HEK293 (cell line): ENCODE results near the gene PTGES3L.

Experiments used
- CTCF ChIP-seq: fragments of 450-650 bp; formaldehyde crosslinking; IDR thresholded peaks from 2 replicates; pipeline ENCODE4 v1.5.1; 2016; ENCODE audit warnings: missing biosample characterization, missing genetic modification characterization
- ELK4 ChIP-seq: IDR thresholded peaks from 2 replicates; pipeline ENCODE4 v1.6.1; 2011; ENCODE audit warnings: mild to moderate bottlenecking, low read depth, low read length, borderline replicate concordance
- KLF10 ChIP-seq: fragments of 450-650 bp; IDR thresholded peaks from 2 replicates; pipeline ENCODE4 v1.5.1; 2018; ENCODE audit warnings: missing biosample characterization, mild to moderate bottlenecking, missing genetic modification characterization
- KLF9 ChIP-seq: fragments of 450-650 bp; formaldehyde crosslinking; IDR thresholded peaks from 2 replicates; pipeline ENCODE4 v1.5.1; 2016; ENCODE audit warnings: missing biosample characterization, missing genetic modification characterization, low read depth
- MYNN ChIP-seq: fragments of 450-650 bp; formaldehyde crosslinking; IDR thresholded peaks from 2 replicates; pipeline ENCODE4 v1.5.1; 2016; ENCODE audit warnings: missing biosample characterization, missing genetic modification characterization, borderline replicate concordance
- PRDM1 ChIP-seq: fragments of 450-650 bp; formaldehyde crosslinking; IDR thresholded peaks from 2 replicates; pipeline ENCODE4; 2016; ENCODE audit warnings: missing biosample characterization, missing genetic modification characterization
- SALL2 ChIP-seq: fragments of 450-650 bp; formaldehyde crosslinking; IDR thresholded peaks from 2 replicates; pipeline ENCODE4 v1.5.0; 2017; ENCODE audit warnings: missing biosample characterization, mild to moderate bottlenecking, missing genetic modification characterization, borderline replicate concordance
- SP7 ChIP-seq: fragments of 450-650 bp; formaldehyde crosslinking; IDR thresholded peaks from 2 replicates; pipeline ENCODE4 v1.5.1; 2016; ENCODE audit warnings: missing biosample characterization, missing genetic modification characterization
- ZBTB1 ChIP-seq: fragments of 450-650 bp; formaldehyde crosslinking; IDR thresholded peaks from 2 replicates; pipeline ENCODE4 v1.5.1; 2016; ENCODE audit warnings: missing biosample characterization, missing genetic modification characterization
- ZBTB11 ChIP-seq: fragments of 450-650 bp; formaldehyde crosslinking; conservative IDR thresholded peaks from 2 replicates; pipeline ENCODE4 v1.5.1; 2016; ENCODE audit warnings: low read depth, missing biosample characterization, missing genetic modification characterization
- ZBTB17 ChIP-seq: fragments of 450-650 bp; formaldehyde crosslinking; IDR thresholded peaks from 2 replicates; pipeline ENCODE4 v1.5.1; 2016; ENCODE audit warnings: missing biosample characterization, missing genetic modification characterization
- ZBTB7A ChIP-seq: fragments of 450-650 bp; formaldehyde crosslinking; IDR thresholded peaks from 2 replicates; pipeline ENCODE4 v1.5.1; 2016; ENCODE audit warnings: low read depth, missing biosample characterization, missing genetic modification characterization
- ZNF19 ChIP-seq: fragments of 450-650 bp; formaldehyde crosslinking; IDR thresholded peaks from 2 replicates; pipeline ENCODE4; 2016; ENCODE audit warnings: missing biosample characterization, missing genetic modification characterization, low read depth
- ZNF23 ChIP-seq: fragments of 450-650 bp; formaldehyde crosslinking; IDR thresholded peaks from 2 replicates; pipeline ENCODE4 v1.5.1; 2016; ENCODE audit warnings: missing biosample characterization, missing genetic modification characterization, borderline replicate concordance
- ZNF24 ChIP-seq: fragments of 450-650 bp; formaldehyde crosslinking; IDR thresholded peaks from 2 replicates; pipeline ENCODE4 v1.5.1; 2016; ENCODE audit warnings: missing biosample characterization, missing genetic modification characterization
- ZNF302 ChIP-seq: fragments of 450-650 bp; formaldehyde crosslinking; IDR thresholded peaks from 2 replicates; pipeline ENCODE4 v1.5.1; 2016; ENCODE audit warnings: missing biosample characterization, missing genetic modification characterization, low read depth
- ZNF473 ChIP-seq: fragments of 450-650 bp; formaldehyde crosslinking; IDR thresholded peaks from 2 replicates; pipeline ENCODE4 v1.5.1; 2017; ENCODE audit warnings: missing biosample characterization, missing genetic modification characterization
- ZNF544 ChIP-seq: fragments of 450-650 bp; formaldehyde crosslinking; IDR thresholded peaks from 2 replicates; pipeline ENCODE4 v1.5.0; 2017; ENCODE audit warnings: missing biosample characterization, missing genetic modification characterization
- ZNF558 ChIP-seq: fragments of 450-650 bp; formaldehyde crosslinking; IDR thresholded peaks from 2 replicates; pipeline ENCODE4 v1.5.1; 2016; ENCODE audit warnings: missing biosample characterization, missing genetic modification characterization
- ZNF580 ChIP-seq: fragments of 450-650 bp; formaldehyde crosslinking; IDR thresholded peaks from 2 replicates; pipeline ENCODE4 v1.5.1; 2016; ENCODE audit warnings: missing biosample characterization, missing genetic modification characterization
- ZNF629 ChIP-seq: fragments of 450-650 bp; formaldehyde crosslinking; IDR thresholded peaks from 2 replicates; pipeline ENCODE4 v1.5.1; 2017; ENCODE audit warnings: missing biosample characterization, missing genetic modification characterization
- ZNF768 ChIP-seq: fragments of 450-650 bp; formaldehyde crosslinking; IDR thresholded peaks from 2 replicates; pipeline ENCODE4 v1.5.1; 2018; ENCODE audit warnings: missing biosample characterization, mild to moderate bottlenecking, missing genetic modification characterization
- ZNF777 ChIP-seq: fragments of 450-650 bp; formaldehyde crosslinking; IDR thresholded peaks from 2 replicates; pipeline ENCODE4 v1.5.1; 2017; ENCODE audit warnings: missing biosample characterization, missing genetic modification characterization, borderline replicate concordance
- TF ChIP-seq, protein P1 (sequence below): fragments of 450-650 bp; formaldehyde crosslinking; IDR thresholded peaks from 2 replicates; pipeline ENCODE4 v1.5.1; 2017; ENCODE audit warnings: missing biosample characterization, missing genetic modification characterization
- TF ChIP-seq, protein P2 (sequence below): fragments of 450-650 bp; formaldehyde crosslinking; IDR thresholded peaks from 2 replicates; pipeline ENCODE4 v1.5.1; 2016; ENCODE audit warnings: missing biosample characterization, missing genetic modification characterization
- TF ChIP-seq, protein P3 (sequence below): fragments of 450-650 bp; formaldehyde crosslinking; IDR thresholded peaks from 2 replicates; pipeline ENCODE4 v1.5.1; 2016; ENCODE audit warnings: missing biosample characterization, missing genetic modification characterization

The PTGES3L gene

DNA sequence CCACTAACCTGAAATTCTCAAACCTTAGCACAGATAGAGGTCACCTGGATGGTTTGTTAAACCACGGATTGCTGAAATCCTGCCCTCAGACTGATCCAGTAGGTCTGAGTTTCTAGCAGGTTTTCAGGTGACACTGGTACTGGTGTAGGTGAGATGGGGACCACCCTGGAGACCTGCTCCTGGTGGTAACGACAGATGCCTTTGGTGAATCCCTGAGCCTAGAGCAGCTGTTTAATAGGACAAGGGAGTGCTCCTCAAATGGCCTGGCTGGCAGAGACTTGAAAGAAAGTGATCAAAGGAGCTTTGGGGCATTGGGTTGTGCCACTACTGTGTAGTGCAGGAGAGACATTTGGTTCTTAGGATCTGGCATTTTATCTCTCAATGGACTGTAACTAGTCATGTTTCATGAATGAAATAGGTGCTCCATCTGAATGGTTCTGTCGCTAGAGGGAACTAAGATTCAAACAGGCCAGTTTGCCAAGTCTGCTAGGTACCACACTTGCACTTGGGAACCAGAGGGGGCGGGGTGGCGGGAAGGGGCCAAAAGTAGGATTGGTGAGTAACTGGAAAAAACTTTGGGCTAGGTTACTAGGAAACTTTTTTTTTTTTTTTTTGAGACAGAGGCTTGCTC is 23.8 kb upstream of the PTGES3L start (continued):
- TF ChIP-seq ZNF629 (peak; percentile 16; the same call in 1 of the 2 replicates), ZNF558 (no peak), ZNF19 (tag by site-specific recombination) (no peak), PRDM1 (tag by site-specific recombination) (no peak; the same call in 1 of the 2 replicates), KLF9 (tag by site-specific recombination) (peak; percentile 42; the same call in 1 of the 2 replicates), SALL2 (tag by site-specific recombination) (no peak), ELK4 (no peak), ZNF473 (no peak), ZNF768 (tag by site-specific recombination) (no peak), KLF10 (tag by site-specific recombination) (no peak; the same call in 1 of the 2 replicates), ZBTB11 (no peak; the same call in 1 of the 2 replicates), ZNF580 (tag by site-specific recombination) (no peak), ZNF24 (tag by site-specific recombination) (no peak), ZNF302 (no peak), ZNF544 (tag by site-specific recombination) (no peak), ZNF23 (tag by site-specific recombination) (no peak), MYNN (tag by site-specific recombination) (no peak), CTCF (tag by site-specific recombination) (peak; percentile 73), SP7 (peak; percentile 64; the same call in 1 of the 2 replicates), ZBTB1 (tag by site-specific recombination) (no peak), ZNF777 (tag by site-specific recombination) (no peak), ZBTB17 (peak; percentile 97), ZBTB7A (no peak)
- TF ChIP-seq, protein P1, sequence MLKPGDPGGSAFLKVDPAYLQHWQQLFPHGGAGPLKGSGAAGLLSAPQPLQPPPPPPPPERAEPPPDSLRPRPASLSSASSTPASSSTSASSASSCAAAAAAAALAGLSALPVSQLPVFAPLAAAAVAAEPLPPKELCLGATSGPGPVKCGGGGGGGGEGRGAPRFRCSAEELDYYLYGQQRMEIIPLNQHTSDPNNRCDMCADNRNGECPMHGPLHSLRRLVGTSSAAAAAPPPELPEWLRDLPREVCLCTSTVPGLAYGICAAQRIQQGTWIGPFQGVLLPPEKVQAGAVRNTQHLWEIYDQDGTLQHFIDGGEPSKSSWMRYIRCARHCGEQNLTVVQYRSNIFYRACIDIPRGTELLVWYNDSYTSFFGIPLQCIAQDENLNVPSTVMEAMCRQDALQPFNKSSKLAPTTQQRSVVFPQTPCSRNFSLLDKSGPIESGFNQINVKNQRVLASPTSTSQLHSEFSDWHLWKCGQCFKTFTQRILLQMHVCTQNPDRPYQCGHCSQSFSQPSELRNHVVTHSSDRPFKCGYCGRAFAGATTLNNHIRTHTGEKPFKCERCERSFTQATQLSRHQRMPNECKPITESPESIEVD, result no peak
- TF ChIP-seq, protein P2, sequence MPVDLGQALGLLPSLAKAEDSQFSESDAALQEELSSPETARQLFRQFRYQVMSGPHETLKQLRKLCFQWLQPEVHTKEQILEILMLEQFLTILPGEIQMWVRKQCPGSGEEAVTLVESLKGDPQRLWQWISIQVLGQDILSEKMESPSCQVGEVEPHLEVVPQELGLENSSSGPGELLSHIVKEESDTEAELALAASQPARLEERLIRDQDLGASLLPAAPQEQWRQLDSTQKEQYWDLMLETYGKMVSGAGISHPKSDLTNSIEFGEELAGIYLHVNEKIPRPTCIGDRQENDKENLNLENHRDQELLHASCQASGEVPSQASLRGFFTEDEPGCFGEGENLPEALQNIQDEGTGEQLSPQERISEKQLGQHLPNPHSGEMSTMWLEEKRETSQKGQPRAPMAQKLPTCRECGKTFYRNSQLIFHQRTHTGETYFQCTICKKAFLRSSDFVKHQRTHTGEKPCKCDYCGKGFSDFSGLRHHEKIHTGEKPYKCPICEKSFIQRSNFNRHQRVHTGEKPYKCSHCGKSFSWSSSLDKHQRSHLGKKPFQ, result no peak
- TF ChIP-seq, protein P3, sequence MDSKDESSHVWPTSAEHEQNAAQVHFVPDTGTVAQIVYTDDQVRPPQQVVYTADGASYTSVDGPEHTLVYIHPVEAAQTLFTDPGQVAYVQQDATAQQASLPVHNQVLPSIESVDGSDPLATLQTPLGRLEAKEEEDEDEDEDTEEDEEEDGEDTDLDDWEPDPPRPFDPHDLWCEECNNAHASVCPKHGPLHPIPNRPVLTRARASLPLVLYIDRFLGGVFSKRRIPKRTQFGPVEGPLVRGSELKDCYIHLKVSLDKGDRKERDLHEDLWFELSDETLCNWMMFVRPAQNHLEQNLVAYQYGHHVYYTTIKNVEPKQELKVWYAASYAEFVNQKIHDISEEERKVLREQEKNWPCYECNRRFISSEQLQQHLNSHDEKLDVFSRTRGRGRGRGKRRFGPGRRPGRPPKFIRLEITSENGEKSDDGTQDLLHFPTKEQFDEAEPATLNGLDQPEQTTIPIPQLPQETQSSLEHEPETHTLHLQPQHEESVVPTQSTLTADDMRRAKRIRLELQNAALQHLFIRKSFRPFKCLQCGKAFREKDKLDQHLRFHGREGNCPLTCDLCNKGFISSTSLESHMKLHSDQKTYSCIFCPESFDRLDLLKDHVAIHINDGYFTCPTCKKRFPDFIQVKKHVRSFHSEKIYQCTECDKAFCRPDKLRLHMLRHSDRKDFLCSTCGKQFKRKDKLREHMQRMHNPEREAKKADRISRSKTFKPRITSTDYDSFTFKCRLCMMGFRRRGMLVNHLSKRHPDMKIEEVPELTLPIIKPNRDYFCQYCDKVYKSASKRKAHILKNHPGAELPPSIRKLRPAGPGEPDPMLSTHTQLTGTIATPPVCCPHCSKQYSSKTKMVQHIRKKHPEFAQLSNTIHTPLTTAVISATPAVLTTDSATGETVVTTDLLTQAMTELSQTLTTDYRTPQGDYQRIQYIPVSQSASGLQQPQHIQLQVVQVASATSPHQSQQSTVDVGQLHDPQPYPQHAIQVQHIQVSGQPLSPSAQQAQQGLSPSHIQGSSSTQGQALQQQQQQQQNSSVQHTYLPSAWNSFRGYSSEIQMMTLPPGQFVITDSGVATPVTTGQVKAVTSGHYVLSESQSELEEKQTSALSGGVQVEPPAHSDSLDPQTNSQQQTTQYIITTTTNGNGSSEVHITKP (tag by site-specific recombination), result peak; percentile 91
